Neural crest cell (in vitro differentiated cells): ENCODE data around the gene BBS4. TPM values are rescaled to one million over a fixed set of nuclear protein-coding genes. Genes with fewer than 3 reads are reported as not detected.

Experiments used
- DNase-seq: peaks from one replicate; pipeline ENCODE4 v3.0.0; 2021; ENCODE audit warnings: low read depth, mixed read lengths, low spot score
- H3K27ac Mint-ChIP-seq: one replicate; pipeline ENCODE4 v1.8.0; 2021; ENCODE audit warnings: mild to moderate bottlenecking, mixed read lengths; ENCODE audit not compliant: unreplicated experiment
- H3K27me3 Mint-ChIP-seq: 2 replicates; pipeline ENCODE4 v1.8.0; 2021; ENCODE audit warnings: low read depth, mild to moderate bottlenecking, mixed read lengths
- H3K36me3 Mint-ChIP-seq: 2 replicates; pipeline ENCODE4 v1.8.0; 2021; ENCODE audit warnings: low read depth, mild to moderate bottlenecking, mixed read lengths
- H3K4me1 Mint-ChIP-seq: 2 replicates; pipeline ENCODE4 v1.8.0; 2021; ENCODE audit warnings: mixed read lengths
- H3K4me3 Mint-ChIP-seq: one replicate; pipeline ENCODE4 v1.8.0; 2021; ENCODE audit warnings: mild to moderate bottlenecking, mixed read lengths
- H3K9me3 Mint-ChIP-seq: 2 replicates; pipeline ENCODE4 v1.8.0; 2021; ENCODE audit warnings: mixed read lengths
- CTCF ChIP-seq: fragments of 200-600 bp; sonication (generic); conservative IDR thresholded peaks from 2 replicates; pipeline ENCODE4 v1.5.0; 2021; ENCODE audit warnings: antibody characterized with exemption, mild to moderate bottlenecking
- total RNA-seq: library from RNA; stranded (reverse); gene quantifications from 2 replicates; pipeline ENCODE4 v1.2.1, GENCODE V29; 2021

BBS4 gene
- total RNA-seq, 1 donor from 2014 or later = 27.2 TPM

- DNase-seq = no peak
- H3K27me3 Mint-ChIP-seq = no peaks in the 10 kb centered on the region
- H3K4me3 Mint-ChIP-seq = no peak overlapping the region
- H3K4me1 Mint-ChIP-seq = no peaks in the 10 kb centered on the region
- peaks cover 51% of the 10 kb centered on the region for H3K36me3 Mint-ChIP-seq
- TF ChIP-seq CTCF = no peak
- H3K9me3 Mint-ChIP-seq = peaks cover 6% of the 10 kb centered on the region
- H3K27ac Mint-ChIP-seq = no peak overlapping the region
These were observed 80.8 kb downstream of the BBS4 start for GRCh38 chr15:72766780-72767179.

GRCh38 chr15:72770673-72771328 lies 84.8 kb downstream of the BBS4 start:
- Mint-ChIP-seq H3K4me1 (no peaks in the 10 kb centered on the region), H3K9me3 (peaks cover 6% of the 10 kb centered on the region), H3K27ac (no peak overlapping the region), H3K4me3 (no peak overlapping the region), H3K36me3 (peaks cover 44% of the 10 kb centered on the region), H3K27me3 (no peaks in the 10 kb centered on the region)
- no peak for DNase-seq
- TF ChIP-seq CTCF = peak; percentile 29

GRCh38 chr15:72771329-72771725 lies 85.3 kb downstream of the BBS4 start:
- H3K4me1 Mint-ChIP-seq = no peaks in the 10 kb centered on the region
- DNase-seq = no peak
- H3K27ac Mint-ChIP-seq = no peak overlapping the region
- H3K27me3 Mint-ChIP-seq = no peaks in the 10 kb centered on the region
- peaks cover 6% of the 10 kb centered on the region for H3K9me3 Mint-ChIP-seq
- no peak overlapping the region for H3K4me3 Mint-ChIP-seq
- peaks cover 41% of the 10 kb centered on the region for H3K36me3 Mint-ChIP-seq
- TF ChIP-seq CTCF = no peak

- Mint-ChIP-seq H3K9me3 (no peaks in the 10 kb centered on the region), H3K27me3 (no peaks in the 10 kb centered on the region), H3K36me3 (peaks cover 10% of the 10 kb centered on the region), H3K27ac (no peak overlapping the region), H3K4me1 (no peaks in the 10 kb centered on the region), H3K4me3 (no peak overlapping the region)
- TF ChIP-seq CTCF = no peak
- DNase-seq = no peak
These were observed 88.8 kb downstream of the BBS4 start for GRCh38 chr15:72774696-72775383.

GRCh38 chr15:72778796-72779195 lies 92.8 kb downstream of the BBS4 start:
- H3K4me1 Mint-ChIP-seq = peaks cover 18% of the 10 kb centered on the region
- H3K27ac Mint-ChIP-seq = no peak overlapping the region
- H3K9me3 Mint-ChIP-seq = no peaks in the 10 kb centered on the region
- TF ChIP-seq CTCF = no peak
- no peak for DNase-seq
- H3K36me3 Mint-ChIP-seq = no peaks in the 10 kb centered on the region
- peak overlapping the region; percentile 56 for H3K4me3 Mint-ChIP-seq
- no peaks in the 10 kb centered on the region for H3K27me3 Mint-ChIP-seq
